ENCODE results near the gene KRTAP10-10. TPM values are rescaled to one million over a fixed set of nuclear protein-coding genes. Genes with fewer than 3 reads are reported as not detected.

The KRTAP10-10 gene
- total and polyA plus RNA-seq, 9 of the 15 experiments (the other 6 are each of a cell fraction or from before 2014, with no cell fraction given): not detected

GRCh38 chr21:44658913-44659595 lies 21.9 kb downstream of the KRTAP10-10 start:
- BruUV-seq (replicated peaks): no TSS peak
- H3K4me2 ChIP-seq (ENCODE audit: insufficient read depth, low read length): no peak overlapping the region
- WGBS (ENCODE audit: insufficient coverage, low coverage, missing lambda C conversion rate): 0% methylated on average over 11 of the region's 11 CpGs
- intact Hi-C loops (cut with micrococcal nuclease) (no loop called here), in situ Hi-C loops (cut with MboI) (no loop called here)
- H3K4me3 ChIP-seq: no peak overlapping the region
- H3K27me3 ChIP-seq (ENCODE audit: control insufficient read depth in 2 of 2, insufficient read depth in 2 of 2, low read length in 2 of 2): peaks cover 0 to 14% of the 10 kb centered on the region in 2 experiments; a peak in 3 of 5 replicates
- DNase-seq (ENCODE audit: extremely low read depth in 1 of 4, low spot score in 3 of 4) (no peak), ATAC-seq (no peak), FAIRE-seq (no peak)
- no peaks in the 10 kb centered on the region for H4K20me1 ChIP-seq (replicated peaks; ENCODE audit: control insufficient read depth, insufficient read depth, low read length)
- no peak overlapping the region for H3K9ac ChIP-seq (ENCODE audit: insufficient read depth in 1 of 2, low read depth in 2 of 2, low read length in 2 of 2)
- no peaks in the 10 kb centered on the region for H3K79me2 ChIP-seq (ENCODE audit: control insufficient read depth, insufficient read depth, low read length)
- H3K9me3 ChIP-seq (replicated peaks; ENCODE audit: control insufficient read depth, insufficient read depth, low read depth, low read length): no peaks in the 10 kb centered on the region
- H3K27ac ChIP-seq (ENCODE audit: extremely low read depth, low read depth, low read length): no peak overlapping the region
- no peaks in the 10 kb centered on the region for H3K36me3 ChIP-seq (ENCODE audit: control insufficient read depth, insufficient read depth, low read length)
- TF ChIP-seq SRSF7 (optimal IDR thresholded peaks at IDR 0.05; ENCODE audit: low read depth, low read length) (no peak), ZNF766 (CRISPR knock-in tag; conservative IDR thresholded peaks at IDR 0.05) (no peak), KDM1A (IDR thresholded peaks at IDR 0.05) (no peak), NR1H2 (CRISPR knock-in tag; IDR thresholded peaks at IDR 0.05) (no peak), ZFPM2 (CRISPR knock-in tag; IDR thresholded peaks at IDR 0.05) (no peak), E2F6 (IDR thresholded peaks at IDR 0.05; ENCODE audit: borderline replicate concordance in 1 of 2, extremely low read depth in 1 of 2, insufficient read depth in 1 of 2, insufficient read length in 1 of 2, low read depth in 1 of 2, low read length in 1 of 2, poor library complexity in 1 of 2, severe bottlenecking in 1 of 2) (no peak), XRCC5 (IDR thresholded peaks at IDR 0.05; ENCODE audit: low read depth, low read length) (no peak), POLR2G (IDR thresholded peaks at IDR 0.05; ENCODE audit: low read depth, low read length) (no peak), ZBTB7A (IDR thresholded peaks at IDR 0.05; ENCODE audit: borderline replicate concordance, control insufficient read depth, low read depth, low read length) (no peak), CREM (IDR thresholded peaks at IDR 0.05; ENCODE audit: low read depth) (no peak), WHSC1 (IDR thresholded peaks at IDR 0.05; ENCODE audit: low read length) (no peak), THAP7 (CRISPR knock-in tag; IDR thresholded peaks at IDR 0.05) (no peak), FOXA3 (CRISPR knock-in tag; conservative IDR thresholded peaks at IDR 0.05 in 1 of 2, IDR thresholded peaks at IDR 0.05 in 1 of 2) (no peak), RUNX1 (IDR thresholded peaks at IDR 0.05; ENCODE audit: low read depth) (no peak), TCF15 (CRISPR knock-in tag; IDR thresholded peaks at IDR 0.05) (no peak), RBM15 (IDR thresholded peaks at IDR 0.05; ENCODE audit: insufficient read depth, low read length) (no peak), ZNF79 (CRISPR knock-in tag; IDR thresholded peaks at IDR 0.05; ENCODE audit: low read depth) (no peak)
- no peaks in the 10 kb centered on the region for H3K9me1 ChIP-seq (ENCODE audit: control insufficient read depth, insufficient read depth, low read length)
- no peak overlapping the region for H2AFZ ChIP-seq (ENCODE audit: low read depth, low read length)
- peaks cover 0 to 7% of the 10 kb centered on the region in 2 experiments; a peak in 1 of 5 replicates for H3K4me1 ChIP-seq (replicated peaks in 1 of 2; ENCODE audit: control insufficient read depth in 2 of 2, insufficient read depth in 2 of 2, low read length in 2 of 2)
- CTCF ChIA-PET (ENCODE audit: low intra/inter-chr PET ratio): no interaction called here
- POLR2A ChIA-PET: no interaction called here

Data from K562 (cell line).